ENCODE data around the gene ZIC1. TPM values are rescaled to one million over a fixed set of nuclear protein-coding genes. Genes with fewer than 3 reads are reported as not detected.

The ZIC1 gene
- total RNA-seq, 2 donors from 2014 or later, result 0.04 TPM; not detected in 1

DNA sequence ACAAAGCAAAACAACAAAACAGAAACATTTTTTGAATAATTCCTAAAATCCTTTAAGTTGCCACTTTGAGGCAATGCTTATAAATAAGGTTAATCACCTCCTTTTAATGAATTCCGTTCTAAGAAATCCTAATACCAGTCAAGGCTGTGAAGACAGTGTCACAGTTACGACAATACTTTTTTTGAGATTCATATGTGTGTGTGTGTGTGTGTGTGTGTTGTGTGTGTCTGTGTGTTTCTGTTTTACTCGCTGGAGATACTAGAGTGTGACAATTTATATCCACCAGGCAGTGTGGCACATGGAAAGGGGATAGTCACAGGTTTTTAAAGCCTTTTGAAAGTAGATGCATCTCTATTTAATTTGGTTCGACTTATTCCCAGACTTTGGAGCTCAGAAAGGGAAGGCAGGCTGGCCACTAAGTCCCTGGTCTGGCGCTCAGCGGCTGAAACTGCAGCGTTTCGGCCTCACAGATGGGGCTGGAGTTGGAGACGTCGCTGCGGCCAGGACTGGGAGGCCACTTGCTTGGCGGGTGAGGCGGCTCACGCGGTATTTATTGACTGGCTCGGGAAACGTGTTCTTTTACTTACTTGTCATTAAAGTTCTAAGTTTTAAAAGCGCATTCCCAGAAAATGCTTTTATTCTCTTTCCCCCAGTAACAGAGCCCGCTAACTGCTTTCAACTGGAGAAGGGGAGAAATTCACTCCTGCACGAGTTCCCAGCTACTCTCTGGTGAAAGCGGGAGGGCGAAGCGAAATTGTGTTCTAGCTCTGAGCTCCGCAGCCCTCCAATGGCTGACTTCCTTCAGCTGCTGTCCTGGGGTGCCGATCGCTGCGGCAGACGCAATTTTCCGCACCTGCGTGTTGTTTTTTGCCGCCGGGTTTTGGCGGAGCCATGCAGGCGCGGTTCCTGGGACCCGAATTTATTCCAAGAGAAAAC lies 13.7 kb downstream of the ZIC1 start:
- TF ChIP-seq, protein P1, sequence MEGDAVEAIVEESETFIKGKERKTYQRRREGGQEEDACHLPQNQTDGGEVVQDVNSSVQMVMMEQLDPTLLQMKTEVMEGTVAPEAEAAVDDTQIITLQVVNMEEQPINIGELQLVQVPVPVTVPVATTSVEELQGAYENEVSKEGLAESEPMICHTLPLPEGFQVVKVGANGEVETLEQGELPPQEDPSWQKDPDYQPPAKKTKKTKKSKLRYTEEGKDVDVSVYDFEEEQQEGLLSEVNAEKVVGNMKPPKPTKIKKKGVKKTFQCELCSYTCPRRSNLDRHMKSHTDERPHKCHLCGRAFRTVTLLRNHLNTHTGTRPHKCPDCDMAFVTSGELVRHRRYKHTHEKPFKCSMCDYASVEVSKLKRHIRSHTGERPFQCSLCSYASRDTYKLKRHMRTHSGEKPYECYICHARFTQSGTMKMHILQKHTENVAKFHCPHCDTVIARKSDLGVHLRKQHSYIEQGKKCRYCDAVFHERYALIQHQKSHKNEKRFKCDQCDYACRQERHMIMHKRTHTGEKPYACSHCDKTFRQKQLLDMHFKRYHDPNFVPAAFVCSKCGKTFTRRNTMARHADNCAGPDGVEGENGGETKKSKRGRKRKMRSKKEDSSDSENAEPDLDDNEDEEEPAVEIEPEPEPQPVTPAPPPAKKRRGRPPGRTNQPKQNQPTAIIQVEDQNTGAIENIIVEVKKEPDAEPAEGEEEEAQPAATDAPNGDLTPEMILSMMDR (IDR thresholded peaks at IDR 0.05), result no peak
- H3K27me3 ChIP-seq, result peaks cover 47 to 54% of the 10 kb centered on the region in 2 donors
- H3K9me3 ChIP-seq, result no peaks in the 10 kb centered on the region
- no peak overlapping the region for H3K27ac ChIP-seq
- H3K36me3 ChIP-seq, result no peaks in the 10 kb centered on the region
- H3K4me1 ChIP-seq, result peaks cover 0 to 29% of the 10 kb centered on the region in 2 donors
- DNase-seq (ENCODE audit: low spot score), result no peak
- no peak overlapping the region for H3K4me3 ChIP-seq

GRCh38 chr3:147423537-147423797 lies 14.3 kb downstream of the ZIC1 start:
- TF ChIP-seq, protein P1 (IDR thresholded peaks at IDR 0.05), result no peak
- H3K36me3 ChIP-seq, result no peaks in the 10 kb centered on the region
- H3K27me3 ChIP-seq, result peaks cover 47 to 54% of the 10 kb centered on the region in 2 donors

DNA sequence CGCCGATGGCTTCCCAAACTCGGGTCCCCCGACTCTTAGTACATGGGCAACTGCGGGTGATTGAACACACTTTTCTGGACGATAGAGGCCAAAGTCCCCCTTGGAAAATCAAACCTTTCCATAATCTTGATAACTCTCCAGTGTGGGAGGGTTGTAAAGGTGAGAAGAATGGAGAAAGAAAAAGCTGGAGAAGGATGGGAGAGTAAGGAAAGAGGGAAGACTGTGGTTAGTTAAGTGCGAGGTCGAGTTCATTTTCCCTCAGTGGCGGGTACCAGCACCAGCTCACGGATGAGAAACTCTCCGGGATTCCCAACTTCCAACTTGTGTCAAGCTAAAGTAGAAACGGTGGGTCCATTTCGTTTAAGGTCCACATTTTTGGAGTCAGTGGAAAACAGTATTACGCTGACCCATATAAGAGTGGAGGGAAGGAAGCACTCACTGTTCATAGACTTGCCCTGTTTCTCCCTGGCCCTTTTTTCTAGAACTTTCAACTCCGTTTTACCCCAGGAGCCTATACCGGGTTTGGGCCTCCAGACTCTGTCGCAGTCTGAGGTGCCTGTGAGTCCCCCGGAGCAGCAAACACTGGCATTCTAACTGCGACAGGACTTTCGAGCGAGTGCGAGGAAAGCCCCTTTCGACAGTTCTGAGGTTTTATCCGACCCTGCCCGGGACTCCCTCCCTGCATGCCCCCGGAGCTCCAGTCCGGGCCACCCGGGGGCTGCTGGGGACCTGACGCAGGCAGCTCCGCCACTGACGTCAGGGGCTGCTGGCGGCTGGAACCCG lies 14.8 kb downstream of the ZIC1 start:
- H3K4me1 ChIP-seq, result peaks cover 0 to 26% of the 10 kb centered on the region in 2 donors
- no peak overlapping the region for H3K27ac ChIP-seq
- H3K4me3 ChIP-seq, result no peak overlapping the region

More at GRCh38 chr3:147423537-147423797, 14.3 kb downstream of the ZIC1 start:
- no peak for DNase-seq (ENCODE audit: low spot score)
- no peaks in the 10 kb centered on the region for H3K9me3 ChIP-seq
- peaks cover 0 to 29% of the 10 kb centered on the region in 2 donors for H3K4me1 ChIP-seq
- H3K27ac ChIP-seq, result no peak overlapping the region
- H3K4me3 ChIP-seq, result no peak overlapping the region

GRCh38 chr3:147424581-147425387 lies 15.6 kb downstream of the ZIC1 start:
- Histone ChIP-seq H3K27me3 (peaks cover 36 to 42% of the 10 kb centered on the region in 2 donors), H3K36me3 (no peaks in the 10 kb centered on the region), H3K27ac (no peak overlapping the region), H3K9me3 (no peaks in the 10 kb centered on the region), H3K4me1 (peaks cover 0 to 19% of the 10 kb centered on the region in 2 donors), H3K4me3 (no peak overlapping the region)
- no peak for DNase-seq (ENCODE audit: low spot score)
- TF ChIP-seq, protein P1 (IDR thresholded peaks at IDR 0.05), result no peak

More for the DNA sequence above, 14.8 kb downstream of the ZIC1 start:
- DNase-seq (ENCODE audit: low spot score), result no peak
- Histone ChIP-seq H3K9me3 (no peaks in the 10 kb centered on the region), H3K27me3 (peaks cover 44 to 50% of the 10 kb centered on the region in 2 donors), H3K36me3 (no peaks in the 10 kb centered on the region)
- TF ChIP-seq, protein P1 (IDR thresholded peaks at IDR 0.05), result no peak

- Histone ChIP-seq H3K9me3 (no peaks in the 10 kb centered on the region), H3K27me3 (peaks cover 30 to 36% of the 10 kb centered on the region in 2 donors), H3K36me3 (no peaks in the 10 kb centered on the region), H3K4me3 (no peak overlapping the region), H3K4me1 (peaks cover 0 to 17% of the 10 kb centered on the region in 2 donors), H3K27ac (no peak overlapping the region)
- TF ChIP-seq, protein P1 (IDR thresholded peaks at IDR 0.05), result no peak
- no peak for DNase-seq (ENCODE audit: low spot score)
Measured at GRCh38 chr3:147425388-147425850, 16.3 kb downstream of the ZIC1 start.
